Skeletal muscle cell (primary cell): ENCODE results near the gene MORF4L1.
"Not testable (repeated sequence)": the region's sequence is repeated elsewhere in the genome, so short reads cannot be mapped to it uniquely, and the experiment has no call there.

ENCODE experiments used
- DNase-seq: peaks from one replicate; pipeline ENCODE4 v3.0.0-alpha.2; 2010; ENCODE audit warnings: low read depth
- H3K4me3 ChIP-seq: 2 replicates; pipeline ENCODE4 v1.5.1; 2011; ENCODE audit warnings: low read depth, mild to moderate bottlenecking, control low read depth, low read length, moderate library complexity

Gene MORF4L1

DNA sequence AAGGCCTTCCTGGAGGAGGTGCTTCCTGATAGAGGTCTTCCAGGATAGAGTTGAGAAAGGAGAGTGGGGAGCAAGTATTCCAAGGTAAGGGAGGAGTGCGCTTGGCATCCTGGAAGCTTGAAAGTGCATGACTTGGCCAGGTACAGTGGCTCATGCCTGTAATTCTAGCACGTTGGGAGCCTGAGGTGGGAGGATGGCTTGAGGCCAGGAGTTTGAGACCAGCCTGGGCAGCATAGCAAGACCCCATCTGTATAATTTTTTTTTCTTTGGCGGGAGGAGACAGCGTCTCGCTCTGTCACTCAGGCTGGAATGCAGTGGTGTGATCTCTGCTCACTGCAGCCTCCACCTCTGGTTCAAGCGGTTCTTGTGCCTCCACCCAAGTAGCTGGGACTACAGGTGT is 19.2 kb upstream of the MORF4L1 start:
- H3K4me3 ChIP-seq = no peak overlapping the region
- no peak for DNase-seq

- H3K4me3 ChIP-seq = no peak overlapping the region
- no peak for DNase-seq
Measured at GRCh38 chr15:78854833-78855372, 17.8 kb upstream of the MORF4L1 start.

DNA sequence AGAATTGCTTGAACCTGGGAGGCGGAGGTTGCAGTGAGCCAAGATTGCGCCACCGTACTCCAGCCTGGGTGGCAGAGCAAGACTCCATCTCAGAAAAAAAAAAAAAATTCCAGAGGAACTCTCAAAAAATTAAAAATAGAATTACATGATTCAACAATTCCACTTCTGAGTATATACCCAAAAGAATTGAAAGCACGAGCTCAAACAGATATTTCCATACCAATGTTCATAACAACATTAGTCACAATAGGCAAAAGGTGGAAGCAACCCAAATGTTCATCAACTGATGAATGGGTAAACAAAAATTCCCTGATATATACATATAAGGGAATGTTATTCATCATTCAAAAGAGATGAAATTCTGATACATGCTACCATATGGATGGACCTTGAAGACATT is 16.9 kb upstream of the MORF4L1 start:
- H3K4me3 ChIP-seq = no peak overlapping the region
- DNase-seq = no peak

DNA sequence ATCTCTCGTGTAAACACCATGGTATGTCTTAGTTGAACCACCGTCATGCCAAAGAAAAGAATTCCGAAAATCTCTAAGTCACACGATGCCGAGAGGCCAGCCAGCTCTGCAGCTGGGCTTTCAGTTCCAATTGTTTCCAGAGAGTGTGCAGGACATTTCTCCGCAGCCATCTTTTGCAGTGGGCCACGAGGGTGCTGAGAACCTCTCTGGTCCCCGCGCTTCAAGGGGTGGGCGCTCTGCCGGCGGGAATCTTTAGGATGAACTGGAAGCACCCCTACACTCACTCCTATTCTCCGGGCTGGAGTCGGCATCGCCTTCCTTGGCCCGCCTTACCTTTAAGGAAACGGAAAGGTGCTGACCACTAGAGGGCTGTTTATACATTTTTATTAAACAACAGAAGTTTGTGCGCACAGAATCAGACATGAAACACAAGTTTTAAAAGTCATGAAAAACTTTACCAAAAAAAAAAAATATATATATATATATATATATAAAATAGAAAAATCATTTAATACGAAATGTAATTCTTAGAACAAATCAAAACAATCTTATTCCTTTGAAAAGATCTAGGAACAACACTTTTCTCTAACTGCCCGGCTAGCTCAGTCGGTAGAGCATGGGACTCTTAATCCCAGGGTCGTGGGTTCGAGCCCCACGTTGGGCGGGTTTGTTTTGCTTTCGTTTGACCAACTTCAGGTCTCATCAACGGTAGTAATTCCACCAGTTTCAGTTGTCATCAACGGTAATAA is 12.5 kb upstream of the MORF4L1 start:
- H3K4me3 ChIP-seq = peak overlapping the region; percentile 54

DNA sequence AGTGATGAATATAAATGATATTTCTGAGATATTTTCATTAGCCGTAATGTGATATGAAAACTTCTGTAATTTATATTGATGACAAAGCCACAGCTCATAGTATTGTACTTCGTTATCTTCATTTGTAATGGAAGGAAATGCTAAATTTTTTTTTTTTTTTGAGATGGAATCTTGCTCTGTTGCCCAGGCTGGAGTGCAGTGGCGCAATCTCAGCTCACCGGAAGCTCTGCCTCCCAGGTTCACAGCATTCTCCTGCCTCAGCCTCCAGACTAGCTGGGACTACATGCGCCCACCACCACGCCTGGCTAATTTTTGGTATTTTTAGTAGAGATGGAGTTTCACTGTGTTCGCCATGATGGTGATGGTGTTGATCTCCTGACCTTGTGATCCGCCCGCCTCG is 7.1 kb upstream of the MORF4L1 start:
- not testable (repeated sequence) for H3K4me3 ChIP-seq, DNase-seq

More for the DNA sequence above, 12.5 kb upstream of the MORF4L1 start:
- DNase-seq = peak; percentile 54

DNA sequence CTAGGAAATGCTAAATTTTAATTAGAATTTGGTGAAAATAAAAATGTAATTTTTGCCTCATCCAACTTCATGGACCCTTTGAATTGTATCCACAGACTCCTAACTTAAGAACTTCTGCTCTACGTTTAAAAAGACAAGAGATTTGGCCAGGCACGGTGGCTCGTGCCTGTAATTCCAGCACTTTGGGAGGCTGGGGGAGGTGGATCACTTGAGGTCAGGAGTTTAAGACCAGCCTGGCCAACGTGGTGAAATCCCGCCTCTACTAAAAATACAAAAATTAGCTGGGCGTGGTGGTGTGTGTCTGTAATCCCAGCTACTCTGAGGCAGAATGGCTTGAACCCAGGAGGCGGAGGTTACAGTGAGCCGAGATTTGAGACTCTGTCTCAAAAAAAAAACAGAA is 6.7 kb upstream of the MORF4L1 start:
- not testable (repeated sequence) for H3K4me3 ChIP-seq, DNase-seq

- H3K4me3 ChIP-seq = no peak overlapping the region
- DNase-seq = no peak
Measured at GRCh38 chr15:78866803-78867202, 5.9 kb upstream of the MORF4L1 start.

DNA sequence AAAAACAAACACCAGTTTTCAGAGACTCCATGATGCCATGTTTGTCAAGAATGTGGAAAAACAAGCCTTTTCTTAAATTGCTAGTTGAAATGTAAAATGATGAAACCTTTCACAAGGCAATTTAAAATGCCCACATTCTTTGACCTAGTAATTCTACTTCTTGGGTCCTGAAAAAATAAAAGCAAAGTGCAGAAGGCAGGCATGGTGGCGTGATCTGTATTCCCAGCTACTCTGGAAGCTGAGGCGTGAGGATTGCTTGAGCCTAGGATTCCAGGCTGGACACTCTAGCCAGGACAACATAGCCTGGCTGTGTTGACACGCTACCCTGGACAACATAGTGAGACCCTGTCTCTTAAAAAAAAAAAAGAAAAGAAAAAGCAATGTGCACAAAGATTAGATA is 4.3 kb upstream of the MORF4L1 start:
- no peak overlapping the region for H3K4me3 ChIP-seq
- no peak for DNase-seq

DNA sequence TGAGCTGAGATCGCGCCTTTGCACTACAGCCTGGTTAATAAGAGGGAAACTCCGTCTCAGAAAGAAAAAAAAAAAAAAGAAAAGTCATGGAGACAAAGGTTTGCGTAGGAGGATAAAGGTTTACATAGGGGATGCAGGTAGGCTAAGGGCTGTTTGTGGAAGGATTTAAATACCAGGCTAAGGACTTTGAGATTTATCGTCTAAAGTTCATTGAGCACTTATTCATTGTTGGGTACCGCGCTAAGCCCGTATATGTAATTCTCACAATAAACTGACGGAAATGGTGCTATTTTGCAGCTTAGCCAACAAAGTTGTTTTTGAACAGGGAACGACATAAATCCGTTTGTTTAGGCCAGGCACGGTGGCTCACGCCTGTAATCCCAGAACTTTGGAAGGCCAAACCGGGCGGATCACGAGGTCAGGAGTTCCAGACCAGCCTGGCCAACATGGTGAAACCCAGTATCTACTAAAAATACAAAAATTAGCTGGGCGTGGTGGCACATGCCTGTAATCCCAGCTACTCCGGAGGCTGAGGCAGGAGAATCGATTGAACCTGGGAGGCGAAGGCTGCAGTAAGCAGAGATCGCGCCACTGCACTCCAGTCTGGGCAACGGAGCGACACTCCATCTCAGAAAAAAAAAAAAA is 1.1 kb upstream of the MORF4L1 start:
- not testable (repeated sequence) for DNase-seq, H3K4me3 ChIP-seq

DNA sequence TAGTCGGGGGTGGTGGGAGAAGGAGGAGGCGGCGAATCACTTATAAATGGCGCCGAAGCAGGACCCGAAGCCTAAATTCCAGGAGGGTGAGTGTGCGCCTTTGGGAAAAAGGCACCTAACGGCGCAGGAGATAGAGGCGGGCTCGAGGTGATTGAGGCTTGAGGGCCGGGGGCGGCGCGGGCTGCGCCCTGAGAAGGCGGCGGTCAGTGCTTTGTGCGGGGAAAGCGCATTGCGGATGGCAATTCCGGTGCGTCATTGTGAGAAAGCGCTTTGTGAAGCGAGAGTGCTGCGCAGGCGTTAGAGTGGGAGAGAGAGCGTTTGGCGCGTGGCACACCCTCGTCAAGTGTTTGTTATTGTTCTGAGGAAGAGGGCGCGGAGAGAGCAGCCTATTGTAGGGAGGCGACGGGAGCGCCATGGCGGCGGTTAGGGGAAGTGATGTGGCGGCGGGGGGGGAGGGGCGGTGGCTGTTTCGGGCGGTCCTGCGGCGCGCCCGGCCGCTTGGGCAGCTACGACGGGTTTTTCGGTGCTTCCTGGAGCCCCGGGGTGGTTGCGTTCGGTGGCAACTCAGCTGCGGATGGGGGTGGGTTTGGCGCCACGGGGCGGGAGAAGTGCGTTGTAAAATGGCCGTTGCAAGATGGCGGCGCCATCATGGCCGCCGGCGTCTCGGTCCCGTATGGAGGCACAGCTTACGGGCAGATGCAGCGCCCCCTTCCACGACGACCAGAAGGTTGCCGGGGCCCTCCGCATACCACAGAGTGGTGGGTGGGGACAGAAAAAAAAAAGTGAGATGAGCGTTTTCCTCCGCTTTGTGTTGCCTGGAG is 492 bp downstream of the MORF4L1 start:
- DNase-seq = peak; percentile 73
- H3K4me3 ChIP-seq = peak overlapping the region; percentile 82

GRCh38 chr15:78873793-78874765 is 1.4 kb downstream of the MORF4L1 start:
- peak overlapping the region; percentile 82 for H3K4me3 ChIP-seq
- DNase-seq = no peak

DNA sequence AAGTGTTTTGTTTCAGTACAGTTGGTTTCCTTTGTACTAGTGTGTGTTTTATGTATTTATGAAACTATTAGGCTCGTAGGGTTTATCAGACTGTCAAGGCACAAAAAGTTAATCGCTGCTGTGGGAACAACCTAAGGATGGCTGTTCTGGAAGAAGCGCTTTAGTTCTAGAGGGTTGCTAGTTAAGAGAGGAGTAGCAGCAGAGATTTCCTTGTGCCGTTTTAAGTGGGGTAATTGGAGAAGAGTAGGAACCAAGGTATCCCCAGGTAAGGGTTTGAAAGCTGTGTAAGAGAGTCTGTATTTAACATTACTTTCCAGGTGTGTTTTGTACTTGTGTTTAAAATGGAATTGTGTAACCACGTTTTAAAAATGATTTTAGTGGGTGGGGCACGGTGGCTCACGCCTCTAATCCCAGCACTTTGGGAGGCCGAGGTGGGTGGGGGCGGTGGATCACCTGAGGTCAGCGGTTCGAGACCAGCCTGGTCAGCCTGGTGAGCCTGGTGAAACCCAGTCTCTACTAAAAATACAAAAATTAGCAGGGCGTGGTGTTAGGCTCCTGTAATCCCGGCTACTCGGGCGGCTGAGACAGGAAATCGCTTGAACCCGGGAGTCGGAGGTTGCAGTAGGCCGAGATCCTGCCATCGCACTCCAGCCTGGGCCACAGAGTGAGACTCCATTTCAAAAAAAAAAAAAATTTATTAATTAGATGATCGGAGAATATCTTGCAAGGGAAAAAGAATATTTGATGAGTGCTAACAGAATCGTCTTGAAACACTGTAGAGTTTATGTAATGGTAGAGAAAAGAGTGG is 2.6 kb downstream of the MORF4L1 start:
- no peak for DNase-seq
- H3K4me3 ChIP-seq = peak overlapping the region; percentile 82

GRCh38 chr15:78876954-78877353 is 4.3 kb downstream of the MORF4L1 start:
- DNase-seq, H3K4me3 ChIP-seq: not testable (repeated sequence)

GRCh38 chr15:78878356-78878755 is 5.7 kb downstream of the MORF4L1 start:
- DNase-seq = no peak
- no peak overlapping the region for H3K4me3 ChIP-seq

GRCh38 chr15:78879517-78880241 is 7.0 kb downstream of the MORF4L1 start:
- no peak overlapping the region for H3K4me3 ChIP-seq
- no peak for DNase-seq

- DNase-seq = no peak
- no peak overlapping the region for H3K4me3 ChIP-seq
Measured at GRCh38 chr15:78880242-78880533, 7.5 kb downstream of the MORF4L1 start.

- no peak for DNase-seq
- no peak overlapping the region for H3K4me3 ChIP-seq
Measured at GRCh38 chr15:78880813-78881212, 8.1 kb downstream of the MORF4L1 start.

- H3K4me3 ChIP-seq = no peak overlapping the region
- no peak for DNase-seq
Measured at GRCh38 chr15:78881681-78882080, 9.0 kb downstream of the MORF4L1 start.
